Measurements from ENCODE around the gene TRAF7.

The TRAF7 gene

GRCh38 chr16:2181952-2182351 lies 26.4 kb downstream of the TRAF7 start:
- no peak overlapping the region for H3K4me3 ChIP-seq (ENCODE audit: low read depth, low read length)
- no peak for TF ChIP-seq CTCF (IDR thresholded peaks at IDR 0.05; ENCODE audit: borderline replicate concordance, insufficient read depth, low read depth, low read length)

- TF ChIP-seq CTCF (IDR thresholded peaks at IDR 0.05; ENCODE audit: borderline replicate concordance, insufficient read depth, low read depth, low read length): no peak
- H3K4me3 ChIP-seq (ENCODE audit: low read depth, low read length): no peak overlapping the region
These were observed 28.1 kb downstream of the TRAF7 start for GRCh38 chr16:2183671-2184070.

DNA sequence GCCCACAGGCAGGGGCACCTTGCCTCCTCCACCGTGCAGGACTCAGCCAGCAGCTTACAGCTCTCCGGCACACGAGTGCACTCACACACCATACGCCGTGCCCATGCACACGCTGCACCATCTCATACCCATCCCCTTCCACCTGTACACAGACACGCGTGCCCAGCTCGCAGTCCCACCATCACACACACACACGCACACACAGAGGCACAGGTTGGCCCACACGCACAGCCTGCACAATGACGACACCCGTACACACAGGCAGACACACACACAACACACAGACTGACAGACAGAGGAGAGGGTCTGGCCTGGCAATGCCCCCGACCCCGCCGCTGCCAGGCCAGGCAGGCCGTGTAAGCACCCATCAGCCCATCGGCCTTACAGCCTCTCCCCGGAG lies 28.8 kb downstream of the TRAF7 start:
- TF ChIP-seq CTCF (IDR thresholded peaks at IDR 0.05; ENCODE audit: borderline replicate concordance, insufficient read depth, low read depth, low read length): no peak

GRCh38 chr16:2184962-2185361 lies 29.4 kb downstream of the TRAF7 start:
- TF ChIP-seq CTCF (IDR thresholded peaks at IDR 0.05; ENCODE audit: borderline replicate concordance, insufficient read depth, low read depth, low read length): no peak
- no peak overlapping the region for H3K4me3 ChIP-seq (ENCODE audit: low read depth, low read length)

More for the DNA sequence above, 28.8 kb downstream of the TRAF7 start:
- H3K4me3 ChIP-seq (ENCODE audit: low read depth, low read length): no peak overlapping the region

DNA sequence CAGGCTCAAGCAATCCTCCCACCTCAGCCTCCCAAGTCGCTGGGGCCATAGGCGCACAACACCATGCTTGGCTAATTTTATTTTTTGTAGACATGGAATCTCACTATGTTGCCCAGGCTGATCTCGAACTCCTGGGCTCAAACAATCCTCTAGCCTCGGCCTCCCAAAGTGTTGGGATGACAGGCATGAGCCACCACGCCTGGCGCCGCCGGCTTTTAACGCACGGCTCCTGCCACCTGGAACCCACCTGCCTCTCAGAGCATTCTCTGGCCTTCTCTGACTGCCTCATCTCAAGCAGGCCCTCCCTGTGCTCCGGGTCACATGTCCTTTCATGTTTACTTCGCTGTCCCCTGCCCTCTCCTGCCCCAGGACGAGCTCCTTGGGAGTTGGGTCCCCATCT lies 30.5 kb downstream of the TRAF7 start:
- no peak for TF ChIP-seq CTCF (IDR thresholded peaks at IDR 0.05; ENCODE audit: borderline replicate concordance, insufficient read depth, low read depth, low read length)
- H3K4me3 ChIP-seq (ENCODE audit: low read depth, low read length): no peak overlapping the region

DNA sequence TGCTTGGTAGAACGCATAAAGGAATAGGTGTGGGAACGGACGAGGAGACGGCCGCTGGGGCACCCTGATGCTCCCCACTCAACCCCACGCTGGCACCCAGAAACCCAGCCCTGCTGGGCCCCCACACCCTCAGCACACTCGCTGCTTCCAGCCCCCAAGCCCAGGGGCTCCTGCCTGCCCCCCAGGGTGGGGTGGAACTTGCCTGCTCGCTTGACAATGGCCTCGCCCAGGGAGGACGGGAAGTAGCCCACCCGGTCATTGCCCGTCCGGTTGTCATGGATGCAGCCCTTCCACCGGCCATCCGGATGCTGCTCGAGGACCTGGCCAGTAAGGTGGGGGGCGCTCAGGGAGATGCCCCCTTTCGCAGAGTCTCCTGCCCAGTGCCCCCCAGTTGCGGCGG lies 30.9 kb downstream of the TRAF7 start:
- no peak for TF ChIP-seq CTCF (IDR thresholded peaks at IDR 0.05; ENCODE audit: borderline replicate concordance, insufficient read depth, low read depth, low read length)
- H3K4me3 ChIP-seq (ENCODE audit: low read depth, low read length): no peak overlapping the region

- TF ChIP-seq CTCF (IDR thresholded peaks at IDR 0.05; ENCODE audit: borderline replicate concordance, insufficient read depth, low read depth, low read length): no peak
- H3K4me3 ChIP-seq (ENCODE audit: low read depth, low read length): no peak overlapping the region
These were observed 31.6 kb downstream of the TRAF7 start for GRCh38 chr16:2187212-2187611.
